ENCODE data around the gene SERPINE2. TPM values are rescaled to one million over a fixed set of nuclear protein-coding genes. Genes with fewer than 3 reads are reported as not detected.
"Not testable (repeated sequence)": the region's sequence is repeated elsewhere in the genome, so short reads cannot be mapped to it uniquely, and the experiment has no call there.

The SERPINE2 gene
- total and polyA plus RNA-seq, 8 donors: 21.7 to 107 (median 81.8) TPM

DNA sequence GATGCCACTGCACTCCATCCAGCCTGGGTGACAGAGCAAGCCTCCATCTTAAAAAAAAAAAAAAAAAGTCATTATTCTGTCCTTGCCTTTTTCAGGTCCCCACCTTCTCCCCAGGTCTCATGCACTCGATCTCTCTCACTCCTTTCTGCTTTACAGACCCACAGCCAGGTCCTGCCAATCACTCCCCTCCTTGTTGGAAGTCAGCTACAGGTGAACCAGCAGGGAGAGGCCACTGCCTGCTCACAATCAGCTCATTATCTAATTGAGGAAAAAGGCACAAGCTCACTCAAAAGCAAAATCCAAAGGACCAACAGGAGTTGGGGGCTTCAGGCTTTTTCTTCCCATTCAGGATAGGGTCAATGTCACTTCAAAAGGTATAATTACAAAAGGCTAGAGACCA lies 96.0 kb downstream of the SERPINE2 start:
- H3K4me3 ChIP-seq: peak overlapping the region; percentile 76 to 86
- H3K27me3 ChIP-seq: no peaks in the 10 kb centered on the region
- ATAC-seq (no peak), DNase-seq (no peak)
- no peaks in the 10 kb centered on the region for H3K36me3 ChIP-seq
- TF ChIP-seq, protein P1, sequence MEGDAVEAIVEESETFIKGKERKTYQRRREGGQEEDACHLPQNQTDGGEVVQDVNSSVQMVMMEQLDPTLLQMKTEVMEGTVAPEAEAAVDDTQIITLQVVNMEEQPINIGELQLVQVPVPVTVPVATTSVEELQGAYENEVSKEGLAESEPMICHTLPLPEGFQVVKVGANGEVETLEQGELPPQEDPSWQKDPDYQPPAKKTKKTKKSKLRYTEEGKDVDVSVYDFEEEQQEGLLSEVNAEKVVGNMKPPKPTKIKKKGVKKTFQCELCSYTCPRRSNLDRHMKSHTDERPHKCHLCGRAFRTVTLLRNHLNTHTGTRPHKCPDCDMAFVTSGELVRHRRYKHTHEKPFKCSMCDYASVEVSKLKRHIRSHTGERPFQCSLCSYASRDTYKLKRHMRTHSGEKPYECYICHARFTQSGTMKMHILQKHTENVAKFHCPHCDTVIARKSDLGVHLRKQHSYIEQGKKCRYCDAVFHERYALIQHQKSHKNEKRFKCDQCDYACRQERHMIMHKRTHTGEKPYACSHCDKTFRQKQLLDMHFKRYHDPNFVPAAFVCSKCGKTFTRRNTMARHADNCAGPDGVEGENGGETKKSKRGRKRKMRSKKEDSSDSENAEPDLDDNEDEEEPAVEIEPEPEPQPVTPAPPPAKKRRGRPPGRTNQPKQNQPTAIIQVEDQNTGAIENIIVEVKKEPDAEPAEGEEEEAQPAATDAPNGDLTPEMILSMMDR (IDR thresholded peaks at IDR 0.05): no peak
- intact Hi-C loops (cut with DNase I): no loop called here
- H3K9me3 ChIP-seq: no peaks in the 10 kb centered on the region
- peak overlapping the region; percentile 48 to 95 for H3K27ac ChIP-seq
- H3K4me1 ChIP-seq: peaks cover 13 to 56% of the 10 kb centered on the region in 2 donors

DNA sequence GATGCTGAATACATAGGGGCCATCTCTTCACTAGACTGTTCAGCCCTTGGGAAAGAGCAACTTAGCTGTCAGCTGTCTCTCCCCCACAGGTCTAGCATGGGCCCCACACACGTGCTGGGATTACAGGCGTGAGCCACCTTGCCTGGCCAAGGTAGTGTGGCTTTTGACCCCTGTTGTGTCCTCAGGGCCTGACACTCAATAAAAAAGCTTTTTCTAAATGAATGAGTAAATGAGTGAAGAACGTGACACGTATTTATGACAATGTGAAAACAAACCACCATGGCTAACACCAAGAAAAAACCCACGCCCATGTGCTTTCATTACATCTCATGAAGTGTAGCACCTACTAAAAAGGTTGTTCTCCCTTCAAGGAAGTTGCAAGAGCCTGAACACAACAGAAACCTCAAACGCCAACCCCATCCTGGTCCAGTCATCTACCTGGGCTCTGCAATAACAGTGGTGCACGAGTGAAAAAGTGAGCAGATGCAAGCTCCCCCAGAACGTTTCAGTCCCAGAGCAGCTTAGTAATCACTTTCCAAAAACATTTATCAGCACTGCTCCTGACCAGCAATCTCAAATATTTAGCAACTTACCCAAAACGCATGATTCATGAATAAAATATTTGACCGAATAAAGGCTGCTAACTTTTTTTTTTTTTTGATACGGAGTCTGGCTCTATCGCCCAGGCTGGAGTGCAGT lies 97.4 kb downstream of the SERPINE2 start:
- DNase-seq (no peak), ATAC-seq (no peak)
- H3K36me3 ChIP-seq: no peaks in the 10 kb centered on the region
- intact Hi-C loops (cut with DNase I): no loop called here
- H3K27me3 ChIP-seq: no peaks in the 10 kb centered on the region
- peak overlapping the region in 1 of 2 donors; percentile 33 for H3K27ac ChIP-seq
- H3K4me1 ChIP-seq: peaks cover 19 to 70% of the 10 kb centered on the region in 2 donors
- TF ChIP-seq, protein P1 (IDR thresholded peaks at IDR 0.05): no peak
- no peaks in the 10 kb centered on the region for H3K9me3 ChIP-seq
- H3K4me3 ChIP-seq: no peak overlapping the region

DNA sequence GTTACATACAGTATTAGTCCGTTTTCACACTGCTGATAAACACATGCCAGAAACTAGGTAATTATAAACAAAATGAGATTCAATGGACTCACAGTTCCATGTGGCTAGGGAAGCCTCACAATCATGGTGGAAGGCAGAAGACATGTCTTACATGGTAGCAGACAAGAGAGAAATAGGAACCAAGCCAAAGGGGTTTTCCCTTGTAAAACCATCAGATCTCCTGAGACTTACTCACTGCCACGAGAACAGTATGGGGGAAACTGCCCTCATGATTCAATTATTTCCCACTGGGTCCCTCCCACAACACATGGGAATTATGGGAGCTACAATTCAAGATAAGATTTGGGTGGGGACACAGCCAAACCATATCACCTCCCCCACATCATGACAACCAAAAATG lies 99.6 kb downstream of the SERPINE2 start:
- DNase-seq; H3K9me3 ChIP-seq; ATAC-seq; H3K27me3 ChIP-seq; H3K36me3 ChIP-seq; intact Hi-C loops (cut with DNase I); H3K4me3 ChIP-seq: not testable (repeated sequence)
- H3K27ac ChIP-seq: peak overlapping the region in 1 of 2 donors; percentile 55
- H3K4me1 ChIP-seq: peaks cover 15 to 85% of the 10 kb centered on the region in 2 donors

DNA sequence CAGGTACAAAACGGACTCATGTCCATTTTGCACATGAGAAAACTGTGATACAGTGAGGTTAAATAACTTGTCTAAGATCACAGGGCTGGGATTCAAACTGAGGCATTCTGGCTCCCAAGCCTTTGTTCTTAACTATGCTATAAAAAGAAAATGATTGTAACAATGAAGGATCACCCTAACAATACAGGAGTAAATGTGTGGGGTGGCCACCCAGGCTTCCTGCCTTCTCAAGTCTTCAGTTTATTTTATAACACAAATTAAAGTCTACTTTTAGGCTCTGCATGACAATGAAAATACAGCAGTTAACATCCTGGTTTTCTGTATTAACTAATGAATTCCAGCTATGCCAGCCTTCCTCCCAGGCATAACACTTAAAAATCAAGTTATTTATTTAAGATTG lies 101.6 kb downstream of the SERPINE2 start:
- peak overlapping the region in 1 of 2 donors; percentile 13 for H3K27ac ChIP-seq

DNA sequence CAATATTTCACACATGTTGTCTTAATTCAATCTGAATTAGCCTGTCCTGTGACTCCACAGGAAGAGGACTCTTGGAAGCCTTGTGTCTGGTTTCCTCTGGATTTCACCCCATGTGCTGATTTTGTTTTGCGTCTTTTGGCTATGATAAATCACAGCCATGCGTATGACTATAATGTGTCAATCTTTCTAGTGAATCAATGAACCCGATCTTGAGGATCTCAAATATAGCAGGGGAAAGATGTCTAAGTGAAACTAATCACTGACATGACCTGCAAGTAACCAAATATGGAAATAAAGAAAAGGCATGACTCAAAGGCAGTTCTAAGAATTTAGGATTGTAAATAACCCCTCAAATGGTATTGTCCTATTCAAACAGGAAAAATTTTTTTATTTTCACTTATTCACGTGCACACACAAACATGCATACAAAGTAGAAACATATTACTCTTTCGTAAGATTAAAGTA lies 102.2 kb downstream of the SERPINE2 start:
- intact Hi-C loops (cut with DNase I): no loop called here
- no peaks in the 10 kb centered on the region for H3K9me3 ChIP-seq
- H3K36me3 ChIP-seq: no peaks in the 10 kb centered on the region
- DNase-seq: no peak
- peaks cover 11 to 83% of the 10 kb centered on the region in 2 donors for H3K4me1 ChIP-seq
- ATAC-seq: no peak
- peak overlapping the region in 1 of 2 donors; percentile 13 for H3K27ac ChIP-seq
- TF ChIP-seq, protein P1 (IDR thresholded peaks at IDR 0.05): no peak
- no peaks in the 10 kb centered on the region for H3K27me3 ChIP-seq
- no peak overlapping the region for H3K4me3 ChIP-seq

More for the DNA sequence above, 101.6 kb downstream of the SERPINE2 start:
- intact Hi-C loops (cut with DNase I): no loop called here
- DNase-seq: no peak
- Histone ChIP-seq H3K4me3 (no peak overlapping the region), H3K4me1 (peaks cover 11 to 83% of the 10 kb centered on the region in 2 donors), H3K36me3 (no peaks in the 10 kb centered on the region), H3K9me3 (no peaks in the 10 kb centered on the region), H3K27me3 (no peaks in the 10 kb centered on the region)
- TF ChIP-seq, protein P1 (IDR thresholded peaks at IDR 0.05): no peak
- ATAC-seq: no peak
